AG09309 (cell line): ENCODE measurements around the gene GRM8.

ENCODE experiments used
- DNase-seq: peaks from one replicate; pipeline ENCODE4 v3.0.0-alpha.2; 2010; ENCODE audit warnings: low read depth
- H3K4me3 ChIP-seq: 2 replicates; pipeline ENCODE4 v1.5.1; 2011; ENCODE audit warnings: mild to moderate bottlenecking, low read depth, low read length, moderate library complexity; ENCODE audit not compliant: control insufficient read depth
- TF ChIP-seq, protein P1 (sequence below): IDR thresholded peaks from 2 replicates; pipeline ENCODE4 v1.5.1; 2011; ENCODE audit warnings: mild to moderate bottlenecking, low read depth, low read length, inconsistent platforms; ENCODE audit not compliant: insufficient read depth, control insufficient read depth; ENCODE audit errors: missing control alignments

GRM8 gene

DNA sequence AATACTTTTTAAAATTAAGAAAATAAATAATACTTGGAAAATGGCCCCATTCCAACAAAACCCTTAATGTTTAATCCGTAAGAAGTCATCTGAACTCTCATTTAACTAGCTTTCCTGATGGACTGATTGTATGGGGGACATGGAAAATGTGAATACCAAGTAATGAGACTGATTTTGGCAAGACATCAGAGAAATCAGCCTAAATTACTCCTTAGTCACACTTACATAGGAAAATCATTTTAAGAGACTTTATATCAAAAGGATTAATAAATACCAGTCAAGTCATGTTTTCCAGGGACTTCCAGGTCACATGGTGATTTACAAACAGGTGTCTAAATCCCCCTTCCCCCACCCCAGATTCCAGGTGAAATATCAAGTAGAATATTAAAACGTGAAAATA lies 58.2 kb downstream of the GRM8 start:
- no peak overlapping the region for H3K4me3 ChIP-seq
- no peak for DNase-seq
- TF ChIP-seq, protein P1, sequence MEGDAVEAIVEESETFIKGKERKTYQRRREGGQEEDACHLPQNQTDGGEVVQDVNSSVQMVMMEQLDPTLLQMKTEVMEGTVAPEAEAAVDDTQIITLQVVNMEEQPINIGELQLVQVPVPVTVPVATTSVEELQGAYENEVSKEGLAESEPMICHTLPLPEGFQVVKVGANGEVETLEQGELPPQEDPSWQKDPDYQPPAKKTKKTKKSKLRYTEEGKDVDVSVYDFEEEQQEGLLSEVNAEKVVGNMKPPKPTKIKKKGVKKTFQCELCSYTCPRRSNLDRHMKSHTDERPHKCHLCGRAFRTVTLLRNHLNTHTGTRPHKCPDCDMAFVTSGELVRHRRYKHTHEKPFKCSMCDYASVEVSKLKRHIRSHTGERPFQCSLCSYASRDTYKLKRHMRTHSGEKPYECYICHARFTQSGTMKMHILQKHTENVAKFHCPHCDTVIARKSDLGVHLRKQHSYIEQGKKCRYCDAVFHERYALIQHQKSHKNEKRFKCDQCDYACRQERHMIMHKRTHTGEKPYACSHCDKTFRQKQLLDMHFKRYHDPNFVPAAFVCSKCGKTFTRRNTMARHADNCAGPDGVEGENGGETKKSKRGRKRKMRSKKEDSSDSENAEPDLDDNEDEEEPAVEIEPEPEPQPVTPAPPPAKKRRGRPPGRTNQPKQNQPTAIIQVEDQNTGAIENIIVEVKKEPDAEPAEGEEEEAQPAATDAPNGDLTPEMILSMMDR = no peak

DNA sequence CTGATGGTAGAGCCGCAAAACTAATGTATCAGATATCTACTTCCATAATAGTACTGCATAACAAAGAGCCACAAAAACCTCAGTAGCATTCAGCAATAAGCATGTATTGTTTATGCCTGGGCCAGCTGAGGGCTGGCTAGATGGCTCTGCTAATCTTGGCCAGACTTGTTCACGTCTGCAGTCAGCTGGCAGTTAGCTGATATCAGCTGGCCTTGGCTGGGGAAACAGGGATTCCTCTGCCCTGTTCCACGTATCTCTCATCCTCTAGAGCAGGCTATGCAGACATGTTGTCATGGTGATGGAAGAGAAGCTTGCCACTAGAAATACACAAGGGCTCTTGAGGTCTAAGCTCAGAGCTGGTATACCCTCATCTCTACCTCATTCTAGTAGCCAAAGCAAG lies 62.9 kb downstream of the GRM8 start:
- DNase-seq = no peak
- no peak overlapping the region for H3K4me3 ChIP-seq
- TF ChIP-seq, protein P1 = no peak

DNA sequence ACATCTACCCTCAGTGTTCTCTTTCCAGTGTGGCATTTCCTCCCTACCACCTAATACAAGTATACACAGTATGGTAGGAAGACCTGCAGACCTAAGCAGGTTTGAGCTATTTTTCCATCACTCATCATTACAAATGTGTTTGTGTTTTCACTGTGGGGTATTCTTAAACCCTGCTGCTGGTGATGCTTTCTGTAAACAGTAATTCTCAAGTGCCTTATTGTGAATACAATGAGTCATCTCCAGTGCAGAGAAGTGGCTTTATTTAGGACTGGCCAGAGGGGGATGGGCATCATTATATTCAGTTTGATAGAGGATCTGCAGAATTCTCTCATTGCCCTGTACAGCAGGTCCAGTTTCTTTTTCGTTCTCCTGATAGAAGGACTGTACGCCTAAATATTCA lies 63.7 kb downstream of the GRM8 start:
- no peak for DNase-seq
- TF ChIP-seq, protein P1 = no peak
- no peak overlapping the region for H3K4me3 ChIP-seq

DNA sequence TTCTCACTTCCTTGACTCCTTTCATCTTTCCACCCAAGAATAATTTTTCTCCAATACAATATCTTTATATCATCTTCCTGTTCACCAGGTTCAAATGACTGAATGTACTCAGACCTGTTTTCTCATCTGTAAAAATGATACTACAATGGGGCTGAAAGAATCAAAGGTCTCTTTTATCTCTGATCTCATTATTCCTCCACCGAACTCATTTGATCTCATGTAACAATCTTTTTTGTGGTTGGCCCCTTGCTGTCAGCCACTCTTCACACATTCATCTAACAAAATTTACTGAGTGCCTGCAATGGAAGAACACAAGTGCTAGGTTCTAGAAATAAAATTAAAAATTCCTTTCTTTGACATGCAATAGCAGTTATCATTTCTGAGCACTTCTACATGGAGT lies 65.0 kb downstream of the GRM8 start:
- no peak overlapping the region for H3K4me3 ChIP-seq
- TF ChIP-seq, protein P1 = no peak
- no peak for DNase-seq

DNA sequence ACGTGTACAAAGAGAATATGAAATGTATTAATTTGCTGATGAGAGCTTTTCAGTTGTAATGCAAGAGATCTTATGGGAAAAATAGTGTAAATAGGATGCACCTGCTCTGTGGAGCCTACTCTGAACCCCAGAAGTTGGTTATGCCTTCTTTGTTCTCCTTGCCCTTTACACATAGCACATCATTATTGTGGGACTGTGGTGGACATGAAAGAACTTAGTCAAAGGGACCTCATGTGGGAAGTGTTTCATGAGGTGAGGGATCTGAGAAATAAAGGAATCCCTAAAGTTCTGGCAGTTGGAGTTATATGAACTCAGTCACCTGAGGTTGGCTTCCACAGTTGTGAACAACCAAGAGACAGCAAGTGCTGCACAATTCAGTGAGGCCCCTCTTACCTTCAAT lies 66.1 kb downstream of the GRM8 start:
- TF ChIP-seq, protein P1 = no peak

DNA sequence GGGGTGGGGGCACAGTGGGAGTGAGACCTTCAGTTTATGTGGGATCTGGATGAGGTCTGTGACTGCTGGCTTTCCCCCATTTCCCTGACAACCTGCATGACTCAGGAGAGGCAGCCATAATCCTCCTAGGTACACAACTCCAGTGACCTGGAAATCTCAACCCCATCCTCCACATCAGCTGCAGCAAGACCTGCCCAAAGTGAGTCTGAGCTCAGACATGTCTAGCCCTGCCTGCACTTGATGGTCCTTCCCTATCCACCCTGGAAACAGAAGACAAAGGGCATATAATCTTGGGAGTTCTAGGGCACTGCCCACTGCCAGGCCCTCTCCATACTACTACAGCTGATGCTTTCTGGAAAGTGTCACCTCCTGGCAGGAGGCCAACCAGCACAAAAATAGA lies 75.6 kb downstream of the GRM8 start:
- H3K4me3 ChIP-seq = no peak overlapping the region
- DNase-seq = no peak
- TF ChIP-seq, protein P1 = no peak

More for the DNA sequence above, 66.1 kb downstream of the GRM8 start:
- H3K4me3 ChIP-seq = no peak overlapping the region
- no peak for DNase-seq

DNA sequence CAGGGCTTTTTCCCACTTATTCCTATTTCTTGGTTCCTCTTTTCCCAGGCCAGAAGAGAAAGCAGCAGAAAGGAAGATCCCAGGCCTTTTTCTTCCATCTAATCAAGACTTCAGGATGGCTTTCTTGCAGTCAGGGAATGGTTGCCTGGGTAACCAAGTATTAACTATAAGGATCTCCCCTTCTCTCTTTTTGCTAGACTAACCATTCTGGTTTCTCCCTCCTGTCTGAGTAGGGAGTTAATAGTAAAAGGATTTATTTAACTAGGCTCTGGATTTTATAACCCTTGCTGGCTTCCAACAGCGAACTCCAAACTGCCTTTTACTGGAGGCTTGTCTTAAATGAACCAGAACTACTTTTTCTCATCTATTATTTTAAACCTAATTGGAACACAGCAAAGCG lies 90.4 kb downstream of the GRM8 start:
- H3K4me3 ChIP-seq = no peak overlapping the region
- TF ChIP-seq, protein P1 = no peak
- DNase-seq = no peak
